A673 (cell line): ENCODE data around the gene ZXDB.

Experiments used
- EZH2 ChIP-seq: fragments of 200-600 bp; sonication (generic); IDR thresholded peaks from 2 replicates; pipeline ENCODE4 v1.6.1; 2017; ENCODE audit warnings: borderline replicate concordance, low read depth, mild to moderate bottlenecking, mixed read lengths, antibody characterized with exemption, low read length; ENCODE audit not compliant: poor library complexity, severe bottlenecking
- TF ChIP-seq, protein P1 (sequence below): fragments of 300-800, 200-600 bp; sonication (generic); conservative IDR thresholded peaks from 2 replicates; pipeline ENCODE4 v1.5.1; 2017; ENCODE audit warnings: low read depth, mild to moderate bottlenecking, antibody characterized with exemption, low read length, moderate library complexity, mixed read lengths

DNA sequence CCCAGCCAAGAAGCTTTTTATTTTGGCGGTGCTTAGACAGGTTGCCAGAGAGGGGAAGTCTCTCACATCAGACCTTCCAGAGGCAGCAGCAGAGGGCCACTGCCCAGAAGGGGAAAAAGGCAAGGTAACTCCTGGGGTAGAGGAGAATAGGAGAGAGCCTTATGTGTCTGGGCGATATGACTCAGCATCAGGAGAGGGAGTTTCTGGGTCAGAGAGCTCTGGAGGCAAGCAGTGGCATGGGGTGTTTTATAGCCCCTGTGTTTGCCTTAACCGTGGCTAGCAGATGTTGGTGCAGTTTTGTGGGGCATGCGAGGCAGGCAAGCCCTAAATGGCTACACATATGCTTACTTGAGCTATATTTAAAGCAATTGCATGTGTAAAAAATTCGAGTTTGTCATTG, 8.3 kb upstream of the ZXDB start:
- TF ChIP-seq, protein P1, sequence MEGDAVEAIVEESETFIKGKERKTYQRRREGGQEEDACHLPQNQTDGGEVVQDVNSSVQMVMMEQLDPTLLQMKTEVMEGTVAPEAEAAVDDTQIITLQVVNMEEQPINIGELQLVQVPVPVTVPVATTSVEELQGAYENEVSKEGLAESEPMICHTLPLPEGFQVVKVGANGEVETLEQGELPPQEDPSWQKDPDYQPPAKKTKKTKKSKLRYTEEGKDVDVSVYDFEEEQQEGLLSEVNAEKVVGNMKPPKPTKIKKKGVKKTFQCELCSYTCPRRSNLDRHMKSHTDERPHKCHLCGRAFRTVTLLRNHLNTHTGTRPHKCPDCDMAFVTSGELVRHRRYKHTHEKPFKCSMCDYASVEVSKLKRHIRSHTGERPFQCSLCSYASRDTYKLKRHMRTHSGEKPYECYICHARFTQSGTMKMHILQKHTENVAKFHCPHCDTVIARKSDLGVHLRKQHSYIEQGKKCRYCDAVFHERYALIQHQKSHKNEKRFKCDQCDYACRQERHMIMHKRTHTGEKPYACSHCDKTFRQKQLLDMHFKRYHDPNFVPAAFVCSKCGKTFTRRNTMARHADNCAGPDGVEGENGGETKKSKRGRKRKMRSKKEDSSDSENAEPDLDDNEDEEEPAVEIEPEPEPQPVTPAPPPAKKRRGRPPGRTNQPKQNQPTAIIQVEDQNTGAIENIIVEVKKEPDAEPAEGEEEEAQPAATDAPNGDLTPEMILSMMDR = no peak
- no peak for TF ChIP-seq EZH2
